ENCODE data around the gene KCNQ1.

KCNQ1 gene

GRCh38 chr11:2410616-2411015, 34.2 kb upstream of the KCNQ1 start:
- DNase-seq: no peak

- DNase-seq: no peak
Observed at GRCh38 chr11:2411446-2412305, 33.1 kb upstream of the KCNQ1 start.

- DNase-seq: no peak
Observed at GRCh38 chr11:2412323-2412722, 32.5 kb upstream of the KCNQ1 start.

GRCh38 chr11:2413742-2414579, 30.8 kb upstream of the KCNQ1 start:
- no peak for DNase-seq

GRCh38 chr11:2414616-2415015, 30.2 kb upstream of the KCNQ1 start:
- no peak for DNase-seq

- no peak for DNase-seq
Observed at GRCh38 chr11:2415171-2415570, 29.6 kb upstream of the KCNQ1 start.

- DNase-seq: no peak
Observed at GRCh38 chr11:2415601-2416380, 29.0 kb upstream of the KCNQ1 start.

- no peak for DNase-seq
Observed at GRCh38 chr11:2416765-2417164, 28.0 kb upstream of the KCNQ1 start.

- no peak for DNase-seq
Observed at GRCh38 chr11:2417856-2418692, 26.7 kb upstream of the KCNQ1 start.

- no peak for DNase-seq
Observed at GRCh38 chr11:2418693-2419360, 26.0 kb upstream of the KCNQ1 start.

GRCh38 chr11:2419638-2420501, 24.9 kb upstream of the KCNQ1 start:
- no peak for DNase-seq

- DNase-seq: no peak
Observed at GRCh38 chr11:2420502-2421225, 24.1 kb upstream of the KCNQ1 start.

- DNase-seq: no peak
Observed at GRCh38 chr11:2421226-2421994, 23.4 kb upstream of the KCNQ1 start.

- no peak for DNase-seq
Observed at GRCh38 chr11:2421996-2422395, 22.8 kb upstream of the KCNQ1 start.

- no peak for DNase-seq
Observed at GRCh38 chr11:2422461-2423156, 22.2 kb upstream of the KCNQ1 start.

- DNase-seq: no peak
Observed at GRCh38 chr11:2423157-2424025, 21.4 kb upstream of the KCNQ1 start.

GRCh38 chr11:2424811-2425495, 19.9 kb upstream of the KCNQ1 start:
- DNase-seq: no peak
